GM12875 (cell line): ENCODE data around the gene PSENEN.
A peak's percentile ranks its signal among the peaks of the same experiment; 100 is the strongest.

Source experiments
- H3K4me3 ChIP-seq: one replicate; pipeline ENCODE4 v1.5.1; 2011; ENCODE audit warnings: low read depth, low read length, control low read depth
- TF ChIP-seq, protein P1 (sequence below): IDR thresholded peaks from 2 replicates; pipeline ENCODE4 v1.5.1; 2011; ENCODE audit warnings: low read depth, mild to moderate bottlenecking, control low read depth, inconsistent platforms, low read length, moderate library complexity, borderline replicate concordance; ENCODE audit not compliant: insufficient read depth

The PSENEN gene

GRCh38 chr19:35715355-35715809 is 30.1 kb upstream of the PSENEN start:
- H3K4me3 ChIP-seq: peak overlapping the region; percentile 84

GRCh38 chr19:35715981-35716800 is 29.3 kb upstream of the PSENEN start:
- TF ChIP-seq, protein P1, sequence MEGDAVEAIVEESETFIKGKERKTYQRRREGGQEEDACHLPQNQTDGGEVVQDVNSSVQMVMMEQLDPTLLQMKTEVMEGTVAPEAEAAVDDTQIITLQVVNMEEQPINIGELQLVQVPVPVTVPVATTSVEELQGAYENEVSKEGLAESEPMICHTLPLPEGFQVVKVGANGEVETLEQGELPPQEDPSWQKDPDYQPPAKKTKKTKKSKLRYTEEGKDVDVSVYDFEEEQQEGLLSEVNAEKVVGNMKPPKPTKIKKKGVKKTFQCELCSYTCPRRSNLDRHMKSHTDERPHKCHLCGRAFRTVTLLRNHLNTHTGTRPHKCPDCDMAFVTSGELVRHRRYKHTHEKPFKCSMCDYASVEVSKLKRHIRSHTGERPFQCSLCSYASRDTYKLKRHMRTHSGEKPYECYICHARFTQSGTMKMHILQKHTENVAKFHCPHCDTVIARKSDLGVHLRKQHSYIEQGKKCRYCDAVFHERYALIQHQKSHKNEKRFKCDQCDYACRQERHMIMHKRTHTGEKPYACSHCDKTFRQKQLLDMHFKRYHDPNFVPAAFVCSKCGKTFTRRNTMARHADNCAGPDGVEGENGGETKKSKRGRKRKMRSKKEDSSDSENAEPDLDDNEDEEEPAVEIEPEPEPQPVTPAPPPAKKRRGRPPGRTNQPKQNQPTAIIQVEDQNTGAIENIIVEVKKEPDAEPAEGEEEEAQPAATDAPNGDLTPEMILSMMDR: no peak
- peak overlapping the region; percentile 84 for H3K4me3 ChIP-seq

More at GRCh38 chr19:35715355-35715809, 30.1 kb upstream of the PSENEN start:
- TF ChIP-seq, protein P1: no peak

- TF ChIP-seq, protein P1: peak; percentile 75
Observed at GRCh38 chr19:35716801-35717664, 28.4 kb upstream of the PSENEN start.

GRCh38 chr19:35717665-35718344 is 27.6 kb upstream of the PSENEN start, which contains the start of gene KMT2B:
TSS of gene KMT2B (plus strand) at chr19:35718003. CDS start at chr19:35718019, 16 bp downstream.
- TF ChIP-seq, protein P1: no peak
- peak within 1 kb of the TSS; percentile 84 for H3K4me3 ChIP-seq

More at GRCh38 chr19:35716801-35717664, 28.4 kb upstream of the PSENEN start:
- peak overlapping the region; percentile 84 for H3K4me3 ChIP-seq

DNA sequence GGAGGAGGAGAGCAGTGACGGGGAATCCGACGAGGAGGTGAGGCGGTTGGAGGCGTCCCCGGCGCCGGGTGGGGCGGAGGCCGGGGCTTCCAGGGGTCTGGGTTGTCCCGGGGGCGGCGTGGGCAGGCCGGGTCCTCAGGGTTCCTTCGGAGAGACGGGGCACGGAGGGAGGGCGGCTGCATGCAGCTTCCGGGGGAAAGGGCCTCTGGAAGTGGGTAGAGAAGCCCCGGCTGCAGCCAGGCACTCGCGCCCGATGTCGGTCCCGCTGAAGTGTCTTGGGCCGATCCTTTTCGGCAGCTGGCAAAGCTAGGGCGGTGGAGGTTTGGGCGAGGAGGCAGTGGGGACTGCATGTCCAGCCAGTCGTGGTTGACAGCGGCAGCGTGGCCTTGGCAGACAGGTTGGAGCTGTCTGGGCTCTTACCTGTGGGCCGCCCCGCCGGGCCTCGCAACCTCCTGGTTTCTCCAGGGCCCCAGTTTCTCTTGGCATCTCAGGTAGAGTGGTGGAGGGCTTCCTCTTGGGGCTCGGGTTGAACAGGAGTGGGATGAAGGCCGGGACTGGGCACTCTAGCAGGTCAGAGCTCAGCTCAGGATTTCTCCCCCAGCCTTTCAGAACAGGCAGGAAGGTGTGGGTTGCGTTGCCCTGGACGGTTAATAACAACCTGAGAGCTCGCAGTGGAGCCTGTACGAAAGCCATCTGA is 27.0 kb upstream of the PSENEN start:
- TF ChIP-seq, protein P1: no peak

More for the DNA sequence above, 27.0 kb upstream of the PSENEN start:
- H3K4me3 ChIP-seq: peak overlapping the region; percentile 84
